Uterus (tissue), 4 donors: ENCODE data around the gene TMEM150A. TPM values are rescaled to one million over a fixed set of nuclear protein-coding genes. Genes with fewer than 3 reads are reported as not detected.
"Not testable (repeated sequence)": the region's sequence is repeated elsewhere in the genome, so short reads cannot be mapped to it uniquely, and the experiment has no call there.

ENCODE experiments used
- DNase-seq, 2 donors: peaks; one replicate each; pipeline ENCODE4 v3.0.0-alpha.2; 2019 to 2020
- H3K27ac ChIP-seq, 2 donors: fragments of 200-600 bp; sonication (generic); 1 replicate in 1 of 2; 2 replicates in 1 of 2; pipeline ENCODE4 v1.5.1; 2016 to 2018
- H3K27me3 ChIP-seq, 2 donors: fragments of 200-600 bp; sonication (generic); one replicate each; pipeline ENCODE4 v1.5.1; 2018 to 2019; ENCODE audit warnings: control low read depth in 1 of 2
- H3K36me3 ChIP-seq, 2 donors: fragments of 200-600 bp; sonication (generic); one replicate each; pipeline ENCODE4 v1.5.1; 2019; ENCODE audit warnings: control low read depth in 1 of 2
- H3K4me1 ChIP-seq, 2 donors: fragments of 200-600 bp; sonication (generic); one replicate each; pipeline ENCODE4 v1.5.1; 2018 to 2019; ENCODE audit warnings: control low read depth in 1 of 2
- H3K4me3 ChIP-seq, 2 donors: fragments of 200-600 bp; sonication (generic); 1 replicate in 1 of 2; 2 replicates in 1 of 2; pipeline ENCODE4 v1.5.1; 2018 to 2019; ENCODE audit warnings: mild to moderate bottlenecking in 1 of 2
- H3K9me3 ChIP-seq, 2 donors: fragments of 200-600 bp; sonication (generic); one replicate each; pipeline ENCODE4 v1.5.1; 2019; ENCODE audit warnings: control low read depth in 1 of 2
- POLR2A ChIP-seq, 2 donors: fragments of 450-650 bp; IDR thresholded peaks; one replicate each; pipeline ENCODE4 v1.6.1; 2016; ENCODE audit warnings: antibody characterized with exemption in 2 of 2, mild to moderate bottlenecking in 1 of 2, moderate library complexity in 1 of 2
- intact Hi-C: fragments of 100-400 bp; cut with DNase I; formaldehyde crosslinking; loops from one replicate; pipeline ENCODE4 v1.15.1; 2023; ENCODE audit warnings: low total_unique reads
- total RNA-seq, 4 donors: library from RNA; depleted of rRNA in 3 of 4; stranded (reverse); fragments of >200 nt in 3 of 4; gene quantifications; one replicate each; pipeline versions ENCODE4 v1.1.0 to v1.2.4, GENCODE V29; 2014 to 2023
- TF ChIP-seq, protein P1 (sequence below), 4 experiments: fragments of 200-600 bp in 2 of 4; fragments of 450-650 bp in 2 of 4; sonication (generic) in 2 of 4; IDR thresholded peaks; one replicate each; pipeline ENCODE4 v1.5.1; 2016 to 2019; ENCODE audit warnings: antibody characterized with exemption in 4 of 4, mild to moderate bottlenecking in 2 of 4, moderate library complexity in 1 of 4
- donor health status: DM: yes; HTN: yes; CAD: no.

Gene TMEM150A
- total RNA-seq, 4 donors from 2014 or later = 2.6 to 24.1 (median 7.8) TPM; not detected in 1

GRCh38 chr2:85606116-85606455 is 3.6 kb upstream of the TMEM150A start:
- Histone ChIP-seq H3K4me1 (peaks cover 6 to 22% of the 10 kb centered on the region in 2 donors), H3K36me3 (no peaks in the 10 kb centered on the region), H3K4me3 (no peak overlapping the region), H3K27me3 (no peaks in the 10 kb centered on the region), H3K27ac (peak overlapping the region in 1 of 2 donors; percentile 7), H3K9me3 (no peaks in the 10 kb centered on the region)
- intact Hi-C loops = no loop called here
- TF ChIP-seq, protein P1, sequence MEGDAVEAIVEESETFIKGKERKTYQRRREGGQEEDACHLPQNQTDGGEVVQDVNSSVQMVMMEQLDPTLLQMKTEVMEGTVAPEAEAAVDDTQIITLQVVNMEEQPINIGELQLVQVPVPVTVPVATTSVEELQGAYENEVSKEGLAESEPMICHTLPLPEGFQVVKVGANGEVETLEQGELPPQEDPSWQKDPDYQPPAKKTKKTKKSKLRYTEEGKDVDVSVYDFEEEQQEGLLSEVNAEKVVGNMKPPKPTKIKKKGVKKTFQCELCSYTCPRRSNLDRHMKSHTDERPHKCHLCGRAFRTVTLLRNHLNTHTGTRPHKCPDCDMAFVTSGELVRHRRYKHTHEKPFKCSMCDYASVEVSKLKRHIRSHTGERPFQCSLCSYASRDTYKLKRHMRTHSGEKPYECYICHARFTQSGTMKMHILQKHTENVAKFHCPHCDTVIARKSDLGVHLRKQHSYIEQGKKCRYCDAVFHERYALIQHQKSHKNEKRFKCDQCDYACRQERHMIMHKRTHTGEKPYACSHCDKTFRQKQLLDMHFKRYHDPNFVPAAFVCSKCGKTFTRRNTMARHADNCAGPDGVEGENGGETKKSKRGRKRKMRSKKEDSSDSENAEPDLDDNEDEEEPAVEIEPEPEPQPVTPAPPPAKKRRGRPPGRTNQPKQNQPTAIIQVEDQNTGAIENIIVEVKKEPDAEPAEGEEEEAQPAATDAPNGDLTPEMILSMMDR (IDR thresholded peaks at IDR 0.05) = no peak
- TF ChIP-seq POLR2A (IDR thresholded peaks at IDR 0.05) = no peak
- no peak for DNase-seq

GRCh38 chr2:85605406-85606115 is 3.1 kb upstream of the TMEM150A start:
- peaks cover 6 to 22% of the 10 kb centered on the region in 2 donors for H3K4me1 ChIP-seq
- no peaks in the 10 kb centered on the region for H3K36me3 ChIP-seq
- intact Hi-C loops = no loop called here
- H3K27me3 ChIP-seq = no peaks in the 10 kb centered on the region
- no peak for DNase-seq
- TF ChIP-seq, protein P1 (IDR thresholded peaks at IDR 0.05) = no peak
- TF ChIP-seq POLR2A (IDR thresholded peaks at IDR 0.05) = no peak
- no peak overlapping the region for H3K4me3 ChIP-seq
- peak overlapping the region; percentile 18 to 86 for H3K27ac ChIP-seq
- H3K9me3 ChIP-seq = no peaks in the 10 kb centered on the region

DNA sequence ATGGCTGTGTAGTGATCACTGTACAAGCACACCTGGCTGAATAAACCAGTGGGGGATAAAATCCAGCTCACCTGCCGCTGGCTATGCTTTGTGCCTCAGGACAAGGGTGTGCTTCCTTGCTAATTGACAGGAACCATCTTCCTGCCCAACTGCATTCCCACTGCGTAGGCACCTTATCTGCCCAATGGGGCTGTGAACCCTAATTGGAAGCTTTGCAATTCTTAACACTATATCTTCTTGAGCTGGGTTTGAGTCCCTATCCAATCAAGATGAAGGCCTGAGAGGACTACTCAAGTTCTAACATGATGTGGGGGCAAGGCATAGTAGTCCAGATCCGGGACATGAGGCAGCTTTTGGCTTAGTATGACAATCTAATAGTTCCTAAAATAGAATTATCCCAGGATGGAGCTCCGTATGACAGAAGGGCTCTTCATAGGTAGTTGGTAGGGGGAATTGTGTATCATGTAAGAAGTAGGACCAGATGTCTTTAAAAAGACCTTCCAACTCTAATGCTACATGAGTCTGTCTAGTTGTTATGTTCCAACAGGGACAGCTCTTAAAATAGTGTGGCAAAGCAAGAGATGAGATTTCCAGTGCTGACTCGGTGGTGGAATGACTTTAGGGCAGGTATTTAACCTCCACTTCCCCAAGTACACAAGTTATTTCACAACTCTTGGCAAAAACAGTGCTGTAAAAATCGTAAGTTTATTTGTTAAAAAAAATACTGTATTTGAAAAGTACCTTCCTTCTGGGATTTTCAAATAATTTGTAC is 2.3 kb upstream of the TMEM150A start:
- Histone ChIP-seq H3K9me3 (no peaks in the 10 kb centered on the region), H3K27me3 (no peaks in the 10 kb centered on the region), H3K36me3 (no peaks in the 10 kb centered on the region), H3K4me1 (peaks cover 6 to 22% of the 10 kb centered on the region in 2 donors), H3K27ac (peak overlapping the region; percentile 18 to 86), H3K4me3 (no peak overlapping the region)
- intact Hi-C loops = no loop called here
- TF ChIP-seq, protein P1 (IDR thresholded peaks at IDR 0.05) = no peak
- no peak for TF ChIP-seq POLR2A (IDR thresholded peaks at IDR 0.05)
- no peak for DNase-seq

DNA sequence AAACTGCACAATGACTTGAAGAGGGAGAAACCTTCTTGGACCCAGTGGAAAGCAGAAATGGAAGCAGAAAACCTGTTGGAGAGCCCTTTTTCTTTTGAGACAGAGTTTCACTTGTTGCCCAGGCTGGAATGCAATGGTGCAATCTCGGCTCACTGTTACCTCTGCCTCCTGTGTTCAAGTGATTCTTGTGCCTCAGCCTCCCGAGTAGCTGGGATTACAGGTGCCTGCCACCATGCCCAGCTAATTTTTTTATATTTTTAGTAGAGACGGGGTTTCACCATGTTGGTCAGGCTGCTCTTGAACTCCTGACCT is 1.6 kb upstream of the TMEM150A start:
- DNase-seq, H3K9me3 ChIP-seq, H3K4me3 ChIP-seq, H3K27me3 ChIP-seq, intact Hi-C loops, H3K36me3 ChIP-seq: not testable (repeated sequence)
- Histone ChIP-seq H3K27ac (peak overlapping the region in 1 of 2 donors; percentile 86), H3K4me1 (peaks cover 6 to 22% of the 10 kb centered on the region in 2 donors)

DNA sequence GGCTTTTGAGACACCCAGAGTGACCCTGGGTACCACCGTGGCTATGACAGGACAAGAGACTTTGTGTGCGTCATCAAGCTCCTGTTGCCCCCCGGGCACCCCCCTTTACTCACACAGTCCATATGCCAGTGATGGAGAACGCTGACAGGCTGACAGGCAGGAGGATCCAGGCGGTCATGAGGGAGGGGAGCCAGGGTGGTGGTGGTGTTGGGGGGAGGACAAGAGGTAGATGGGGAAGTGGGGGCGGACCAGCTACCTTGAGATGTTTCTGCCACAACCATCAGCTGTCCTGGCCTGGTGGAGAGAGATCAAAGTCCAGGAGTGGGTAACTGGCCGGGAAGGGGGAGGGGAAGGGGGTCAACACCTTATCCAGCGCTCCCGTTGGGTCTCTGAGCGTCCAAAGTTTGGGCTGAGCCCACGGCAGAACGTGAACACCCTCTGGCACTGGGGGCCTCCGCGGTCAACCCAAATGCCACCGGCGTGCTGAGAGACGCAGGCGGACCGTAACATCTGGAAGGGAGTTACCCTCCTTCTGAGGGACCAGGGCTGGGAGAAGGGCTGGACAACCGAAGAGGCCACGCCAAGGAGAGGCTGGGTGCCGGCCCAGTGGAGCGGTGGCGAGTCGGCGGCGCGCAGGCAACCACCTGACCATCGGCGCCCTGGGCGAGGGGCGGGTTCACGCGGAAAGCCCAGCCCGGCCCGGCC is 575 bp downstream of the TMEM150A start:
- Histone ChIP-seq H3K4me1 (peaks cover 6 to 22% of the 10 kb centered on the region in 2 donors), H3K4me3 (peak overlapping the region; percentile 68 to 71), H3K27me3 (no peaks in the 10 kb centered on the region), H3K36me3 (no peaks in the 10 kb centered on the region), H3K27ac (peak overlapping the region; percentile 86 to 92), H3K9me3 (no peaks in the 10 kb centered on the region)
- TF ChIP-seq, protein P1 (IDR thresholded peaks at IDR 0.05) = no peak
- no peak for TF ChIP-seq POLR2A (IDR thresholded peaks at IDR 0.05)
- peak; percentile 60 to 72 for DNase-seq
- intact Hi-C loops = no loop called here
